Activated CD4-positive, alpha-beta T cell treated with anti-CD3 and anti-CD28 coated beads for 1 hour (primary cell): ENCODE data around the gene CSMD2.

ENCODE experiments used
- DNase-seq: peaks from one replicate; pipeline ENCODE4 v3.0.0-alpha.2; 2020

The CSMD2 gene

DNA sequence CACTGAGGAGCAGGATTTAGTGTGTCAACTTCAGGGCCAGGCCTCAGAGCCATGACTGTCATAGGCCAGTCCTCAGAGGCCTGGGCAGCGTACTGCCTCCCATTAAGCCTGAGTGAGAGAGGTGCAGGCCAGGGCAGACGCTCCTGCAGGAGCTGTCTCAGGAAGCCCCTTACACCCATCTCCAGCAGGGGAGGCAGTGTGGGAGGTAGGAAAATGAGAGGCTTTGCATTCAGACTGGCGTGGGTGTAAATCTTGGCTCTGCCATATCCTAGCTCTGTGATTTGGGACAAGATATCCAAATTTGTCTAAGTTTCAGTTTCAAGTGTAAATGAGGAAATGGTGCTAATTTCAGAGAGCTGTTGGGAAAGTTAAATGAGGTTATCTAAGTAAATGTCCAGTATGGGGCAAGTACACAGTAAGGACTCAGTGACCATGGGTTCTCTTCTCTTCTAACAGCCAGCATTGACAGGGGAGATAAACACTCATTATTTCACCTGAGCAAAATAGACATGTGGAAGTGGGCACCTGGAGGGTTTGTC is 508.5 kb downstream of the CSMD2 start:
- no peak for DNase-seq

DNA sequence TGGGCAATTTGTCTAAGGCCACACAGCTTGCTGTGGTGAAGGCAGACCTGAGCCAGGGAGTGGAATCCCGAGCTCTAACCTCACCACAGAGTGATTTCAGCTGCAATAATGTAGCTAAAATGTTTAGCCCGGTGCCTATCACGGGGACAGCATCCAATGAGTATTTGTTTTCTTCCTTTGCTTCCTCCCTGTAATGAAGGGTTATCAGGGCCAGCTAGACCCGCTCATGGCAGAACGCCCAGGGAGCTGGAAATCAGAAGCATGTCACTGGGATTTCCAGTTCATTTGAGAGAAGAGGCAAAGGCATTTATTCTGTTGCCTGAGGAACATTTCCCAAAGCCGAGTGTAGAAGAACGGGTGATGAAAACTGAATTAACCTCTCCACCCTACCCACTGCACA is 509.5 kb downstream of the CSMD2 start:
- no peak for DNase-seq

DNA sequence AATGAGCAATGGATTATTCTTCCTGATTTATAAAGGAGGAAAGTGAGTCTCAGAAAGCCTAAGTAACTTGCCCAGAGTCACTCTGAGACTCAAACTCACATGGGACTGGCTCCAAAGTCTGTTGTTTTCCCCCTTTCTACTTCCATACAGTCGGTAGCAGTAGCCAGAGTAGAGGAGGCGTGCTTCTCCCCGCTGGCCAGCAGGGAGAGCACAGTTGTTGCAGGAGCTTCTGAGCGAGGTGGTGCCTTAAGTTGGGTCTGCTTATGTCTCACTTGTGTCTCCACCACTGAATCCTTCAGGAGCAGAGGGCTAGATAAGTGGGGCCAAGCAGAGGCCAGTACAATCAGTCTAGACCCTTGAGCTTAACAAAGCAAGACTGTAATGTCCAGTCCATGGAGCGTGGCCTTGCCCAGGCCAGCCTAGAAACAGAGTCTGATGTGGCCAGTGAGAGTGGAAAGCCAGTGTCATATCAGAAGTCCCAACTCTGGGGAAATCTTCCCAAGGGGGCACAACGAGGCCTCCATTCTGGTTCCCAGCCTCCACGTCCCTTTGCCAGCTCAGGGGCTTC is 510.7 kb downstream of the CSMD2 start:
- no peak for DNase-seq

DNA sequence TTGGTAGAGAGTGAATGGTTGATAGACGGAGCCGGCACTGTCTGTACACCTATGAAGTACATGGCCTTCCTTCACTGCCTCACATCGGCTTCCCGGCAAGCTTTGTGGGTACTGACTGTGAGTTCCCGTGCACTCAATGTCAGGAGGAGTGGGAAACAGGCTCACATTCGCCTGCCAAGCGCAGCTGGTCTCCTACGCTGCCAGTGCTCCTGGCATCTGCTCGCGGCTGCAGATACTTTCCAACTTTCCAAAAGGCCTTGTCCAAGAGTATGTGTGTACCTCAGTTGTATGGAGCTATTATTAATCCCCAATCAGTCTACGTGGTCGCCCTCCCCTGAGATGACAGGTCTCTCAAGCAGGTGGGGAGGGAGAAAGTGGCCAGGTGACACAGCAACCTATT is 511.8 kb downstream of the CSMD2 start:
- DNase-seq, result no peak

DNA sequence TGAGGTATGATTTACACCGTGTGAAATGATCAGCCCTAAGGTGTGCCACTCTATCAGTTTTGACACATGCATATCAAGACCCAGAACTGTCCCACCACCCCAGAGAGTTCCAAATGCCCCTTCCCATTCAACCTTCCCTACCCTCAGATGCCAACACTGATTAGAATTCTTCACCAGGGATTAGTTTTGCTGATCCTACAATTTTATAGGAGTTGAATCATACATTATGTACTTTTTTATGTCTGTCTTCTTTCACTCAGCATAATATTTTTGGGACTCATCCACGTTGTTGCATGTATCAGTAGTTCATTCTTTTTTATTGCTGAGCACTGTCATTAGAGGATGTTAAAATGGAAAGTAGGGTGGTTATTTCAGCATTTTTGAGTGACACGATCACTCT is 514.3 kb downstream of the CSMD2 start:
- DNase-seq, result no peak

DNA sequence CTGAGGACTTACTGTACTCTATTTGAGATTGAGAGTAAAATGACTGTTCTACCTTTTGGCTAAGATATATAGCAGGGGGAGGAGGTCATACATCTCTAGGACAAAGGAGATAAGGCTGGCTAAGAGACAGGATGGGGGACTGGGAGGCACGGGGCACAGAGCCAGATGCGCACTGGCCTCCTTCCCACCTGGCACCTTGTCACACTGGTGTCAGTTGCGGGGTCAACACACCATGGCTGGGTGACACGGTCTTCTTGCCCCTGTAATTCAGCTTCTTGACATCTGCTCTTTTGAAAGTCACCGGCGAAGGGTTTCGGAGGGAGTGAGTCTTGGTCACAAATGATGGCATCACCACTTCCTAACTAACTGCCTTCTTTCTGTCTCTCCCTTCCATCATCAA is 515.3 kb downstream of the CSMD2 start:
- no peak for DNase-seq

DNA sequence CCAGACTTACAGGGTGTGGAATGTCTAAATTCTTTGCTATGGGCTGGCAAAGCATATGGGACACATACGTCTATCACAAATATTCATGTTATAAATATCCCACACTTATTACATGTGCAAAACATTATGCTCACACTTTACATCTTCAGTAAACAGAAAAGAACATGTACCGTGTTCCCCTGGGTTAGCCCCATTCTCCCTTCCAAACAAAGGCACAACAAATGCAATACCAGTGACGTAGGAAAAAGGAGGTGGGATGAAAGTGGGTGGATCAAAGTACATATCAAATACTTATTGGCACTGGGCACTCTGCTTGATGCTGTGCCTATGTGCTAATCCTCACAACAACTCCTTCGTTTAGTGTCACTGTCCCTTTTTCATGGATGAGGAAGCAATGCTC is 521.8 kb downstream of the CSMD2 start:
- DNase-seq, result no peak

DNA sequence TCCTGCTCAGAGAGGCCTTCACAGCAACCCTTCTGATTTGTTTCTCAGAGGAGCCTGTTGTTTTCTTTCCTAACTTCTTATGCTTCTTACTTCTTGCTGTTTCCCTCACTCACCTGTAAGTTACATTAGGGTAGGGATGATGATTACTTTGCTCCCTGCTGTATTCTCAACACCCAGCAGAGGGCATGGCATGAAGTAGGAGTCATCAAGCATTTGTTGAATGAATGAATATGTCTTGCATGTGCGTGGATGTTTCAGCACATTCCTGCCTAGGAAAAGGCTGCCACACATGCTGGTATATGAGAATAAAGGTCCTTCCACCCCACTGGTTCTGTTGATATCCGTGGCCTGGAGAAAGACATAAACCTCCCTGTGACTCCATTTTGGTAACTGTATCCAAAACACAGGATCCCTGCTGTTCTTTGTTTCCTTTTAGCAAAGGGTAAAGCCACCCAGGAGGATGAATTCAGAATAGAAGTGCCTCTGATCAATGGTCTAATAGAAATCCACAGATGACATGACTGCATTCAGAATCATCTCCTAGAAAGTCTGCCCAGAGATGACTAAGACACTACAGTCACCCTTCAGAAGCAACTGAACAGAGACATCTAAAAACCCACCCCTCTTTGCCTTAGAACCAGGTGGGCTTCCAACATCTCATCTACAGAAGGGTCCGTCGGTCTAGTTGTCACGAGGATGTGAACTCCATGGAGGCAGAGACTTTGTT is 523.8 kb downstream of the CSMD2 start:
- DNase-seq, result no peak

DNA sequence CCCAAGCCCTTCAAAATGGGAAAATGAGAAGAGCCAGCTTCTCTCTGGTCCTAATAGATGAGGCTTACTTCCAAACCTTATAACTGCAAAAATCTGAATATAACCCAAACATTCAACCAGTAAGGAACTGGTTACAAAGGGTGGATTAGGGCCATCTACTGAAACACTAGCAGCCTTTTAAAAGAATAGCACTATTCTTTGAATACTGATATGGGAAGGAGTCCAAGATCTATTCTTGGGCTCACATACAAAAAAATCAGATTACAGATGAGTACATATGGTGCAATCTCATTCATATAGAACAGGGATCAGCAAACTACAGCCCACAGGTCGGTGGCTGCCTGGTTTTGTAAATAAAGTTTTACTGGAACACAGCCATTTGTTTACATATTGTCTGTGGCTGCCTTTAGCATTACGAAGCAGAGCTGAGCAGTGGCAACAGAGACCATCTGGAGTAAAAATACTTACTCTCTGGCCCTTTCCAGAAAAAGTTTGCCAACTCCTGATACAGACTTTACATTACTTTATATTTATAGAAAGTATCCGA is 524.8 kb downstream of the CSMD2 start:
- DNase-seq, result no peak

DNA sequence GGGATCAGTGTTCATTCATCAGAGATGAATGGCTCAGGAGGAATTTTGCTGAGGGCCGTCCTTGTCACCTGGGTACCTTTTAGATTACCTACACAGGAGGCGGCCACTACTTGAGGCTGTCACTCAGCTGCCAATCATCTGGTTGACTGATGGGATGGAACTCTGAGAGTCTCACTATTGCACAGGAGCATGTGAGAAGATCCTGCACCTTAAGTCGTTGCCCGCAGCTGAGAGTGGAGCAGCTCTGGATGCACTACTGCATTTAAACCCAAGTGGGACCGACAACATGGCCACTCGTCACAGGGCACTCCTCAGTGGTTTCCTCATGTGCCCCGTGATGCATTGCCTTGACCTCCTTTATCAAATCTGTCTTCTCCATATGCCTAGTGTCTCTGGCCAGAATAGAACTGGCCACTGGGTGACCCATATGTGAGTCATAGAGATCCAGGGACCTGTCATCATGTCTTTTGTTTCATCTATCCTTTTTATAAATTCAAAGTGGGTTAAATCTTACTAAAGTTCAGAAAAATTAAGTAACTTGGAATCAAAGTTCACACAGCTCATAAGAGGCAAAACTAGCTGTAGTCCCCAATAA is 527.1 kb downstream of the CSMD2 start:
- DNase-seq, result no peak

DNA sequence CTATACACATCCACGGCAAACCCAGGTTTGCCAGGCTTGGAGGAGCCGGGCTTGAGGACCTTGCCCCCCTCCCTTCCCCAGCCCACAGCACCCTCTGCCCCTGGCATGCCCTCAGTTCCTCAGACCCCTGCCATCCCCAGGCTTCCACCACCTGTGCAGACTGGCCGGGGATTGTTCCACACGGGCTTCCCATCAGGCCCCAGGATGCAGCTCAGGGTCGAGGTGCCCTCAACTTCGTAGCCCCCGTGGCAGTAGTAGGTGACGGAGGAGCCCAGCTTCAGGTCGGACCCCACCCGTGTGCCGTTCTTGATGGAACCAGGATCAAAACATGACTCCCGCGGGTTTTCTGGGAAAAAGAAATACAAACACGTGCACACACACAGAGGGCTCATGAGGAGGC is 528.8 kb downstream of the CSMD2 start:
- no peak for DNase-seq

DNA sequence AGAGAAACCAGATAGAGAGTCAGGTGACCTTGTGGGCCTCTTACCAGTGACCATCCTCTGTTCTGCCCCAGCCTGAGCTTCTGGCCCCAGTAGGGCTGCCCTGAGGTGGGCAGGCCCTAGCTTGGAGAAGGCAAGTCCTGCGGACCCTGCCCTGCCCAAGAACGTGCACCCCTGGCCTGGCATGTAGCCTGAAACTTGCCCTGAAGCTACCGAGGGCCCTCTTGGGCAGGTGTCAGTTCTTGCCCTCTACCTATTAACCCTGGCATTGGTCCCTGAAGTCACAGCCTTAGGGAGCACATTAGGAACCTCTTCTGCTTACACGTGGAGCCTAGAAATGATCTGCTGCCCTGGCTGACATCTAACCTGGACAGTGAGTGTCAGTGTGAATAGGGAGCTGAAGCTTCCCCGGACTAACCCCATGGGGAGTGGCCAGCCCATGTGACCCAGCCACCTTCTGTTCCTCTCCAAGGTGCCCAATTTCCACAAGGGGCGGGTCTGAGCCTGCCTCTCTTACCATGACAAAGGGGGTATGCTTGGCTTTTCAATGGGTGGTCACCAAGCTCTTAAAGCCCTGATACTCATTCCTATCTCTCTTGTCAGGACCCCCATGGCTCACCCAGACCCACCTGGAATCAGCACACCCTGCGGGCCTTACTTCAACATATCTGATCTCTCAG is 529.6 kb downstream of the CSMD2 start:
- DNase-seq, result no peak

DNA sequence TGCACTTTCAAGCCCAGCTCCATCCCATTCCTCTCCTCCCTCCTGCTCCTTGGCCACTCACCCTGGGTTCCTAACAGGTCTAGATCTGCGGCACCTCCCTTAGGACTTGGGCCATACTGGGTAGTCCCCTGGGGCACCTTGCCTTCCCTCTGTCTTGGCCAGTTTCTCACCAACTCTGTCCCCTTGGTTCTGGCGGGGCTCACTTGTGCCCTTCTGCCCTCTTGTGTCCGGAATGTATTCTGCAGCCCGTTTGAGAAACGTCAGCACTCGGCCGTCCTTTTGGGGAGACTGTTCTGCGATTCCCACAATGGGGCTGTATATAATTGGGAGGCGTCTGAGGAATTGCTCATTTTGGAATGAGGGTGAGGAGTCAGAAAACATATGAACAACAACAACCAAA is 530.2 kb downstream of the CSMD2 start:
- DNase-seq, result no peak

DNA sequence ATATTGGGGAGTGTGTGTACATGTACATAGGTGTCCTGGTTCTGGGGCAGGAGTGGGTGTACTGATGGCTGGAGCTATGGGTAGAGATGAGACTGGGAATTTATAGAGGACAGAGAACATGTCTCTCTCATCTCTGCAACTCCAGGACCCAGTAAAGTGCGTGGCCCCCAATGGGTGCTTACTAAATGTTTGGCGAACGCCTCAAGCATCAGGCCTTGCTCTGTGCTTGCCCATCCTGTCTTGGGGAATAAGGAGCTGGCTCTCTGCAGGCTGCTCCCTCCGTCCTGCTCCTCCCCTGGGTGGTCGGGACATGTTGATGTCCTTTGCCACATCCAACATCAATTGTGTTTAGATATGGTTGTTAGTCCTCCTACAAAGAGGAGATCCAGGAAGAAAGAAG is 530.9 kb downstream of the CSMD2 start:
- DNase-seq, result no peak

DNA sequence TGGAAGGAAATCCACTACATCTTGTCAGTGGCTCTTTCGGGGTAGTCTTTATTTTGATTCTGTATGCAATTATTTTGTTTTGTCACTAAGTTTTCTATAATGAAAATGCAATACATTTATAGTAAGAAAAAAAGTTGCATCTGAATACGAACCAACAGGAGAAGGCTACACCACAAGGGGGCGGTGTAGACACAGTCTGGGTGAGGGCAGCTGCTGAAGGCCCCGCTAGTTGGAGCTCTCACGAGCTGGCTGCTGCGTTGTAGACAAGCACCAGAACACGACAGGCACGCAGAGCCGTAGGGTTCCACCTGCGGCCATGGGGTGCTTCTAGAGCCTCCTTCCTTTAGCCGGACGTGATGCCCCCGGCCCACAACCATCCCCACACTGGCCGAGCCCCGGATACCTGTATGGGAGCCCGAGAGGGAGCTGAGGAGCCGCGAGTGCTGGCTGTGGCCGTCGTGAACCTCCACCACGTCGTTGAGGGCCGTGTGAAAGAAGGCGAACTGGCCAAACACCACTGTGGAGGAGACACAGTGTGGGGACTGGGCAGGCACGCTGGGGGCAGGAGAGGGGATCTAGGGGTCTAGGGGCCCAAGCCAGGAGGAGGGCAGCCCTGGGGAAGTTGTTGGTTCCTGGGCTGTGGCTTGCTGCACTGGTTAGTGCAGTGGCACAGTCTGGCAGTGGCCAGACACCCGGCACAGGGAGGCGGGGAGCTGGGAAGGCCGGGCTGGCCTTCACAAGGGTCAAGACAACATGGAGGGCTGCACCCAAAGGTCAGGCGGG is 531.8 kb downstream of the CSMD2 start:
- DNase-seq, result peak; percentile 70

DNA sequence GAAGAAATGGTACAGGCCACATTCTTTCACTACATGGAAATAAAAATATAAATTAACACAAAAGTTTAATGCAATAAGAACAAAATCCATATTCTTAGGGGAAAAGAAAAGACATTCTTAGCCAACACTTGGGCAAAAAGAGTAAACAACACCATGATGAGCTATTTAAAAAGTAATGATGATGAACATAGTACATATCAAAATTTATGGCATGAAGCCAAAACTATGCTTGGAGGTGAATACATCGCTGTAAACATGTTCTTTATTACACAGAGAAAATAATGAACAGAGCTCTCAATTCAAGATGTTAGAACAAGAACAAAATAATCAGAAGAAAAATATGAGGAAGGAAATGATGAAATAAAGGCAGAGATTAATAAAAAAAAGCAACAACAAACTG is 534.3 kb downstream of the CSMD2 start:
- no peak for DNase-seq

DNA sequence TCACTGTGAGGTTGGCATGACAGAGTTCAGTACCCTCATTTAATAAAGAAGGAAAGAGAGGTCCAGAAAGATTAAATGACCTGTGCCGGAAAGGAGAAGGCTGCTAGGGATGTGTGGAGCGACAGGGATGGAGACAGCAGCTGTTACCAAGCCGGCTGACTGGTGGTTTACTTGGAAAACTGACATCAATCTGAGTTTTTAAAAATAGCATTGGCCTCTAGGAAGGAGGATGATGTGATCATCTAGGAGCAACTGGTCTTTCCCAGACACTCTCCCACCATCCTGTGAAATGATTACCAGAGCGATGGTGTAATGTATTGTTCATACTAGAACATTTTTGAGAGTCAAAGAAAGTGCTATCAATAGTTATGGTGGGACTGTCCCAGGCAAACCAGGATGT is 538.2 kb downstream of the CSMD2 start:
- no peak for DNase-seq

DNA sequence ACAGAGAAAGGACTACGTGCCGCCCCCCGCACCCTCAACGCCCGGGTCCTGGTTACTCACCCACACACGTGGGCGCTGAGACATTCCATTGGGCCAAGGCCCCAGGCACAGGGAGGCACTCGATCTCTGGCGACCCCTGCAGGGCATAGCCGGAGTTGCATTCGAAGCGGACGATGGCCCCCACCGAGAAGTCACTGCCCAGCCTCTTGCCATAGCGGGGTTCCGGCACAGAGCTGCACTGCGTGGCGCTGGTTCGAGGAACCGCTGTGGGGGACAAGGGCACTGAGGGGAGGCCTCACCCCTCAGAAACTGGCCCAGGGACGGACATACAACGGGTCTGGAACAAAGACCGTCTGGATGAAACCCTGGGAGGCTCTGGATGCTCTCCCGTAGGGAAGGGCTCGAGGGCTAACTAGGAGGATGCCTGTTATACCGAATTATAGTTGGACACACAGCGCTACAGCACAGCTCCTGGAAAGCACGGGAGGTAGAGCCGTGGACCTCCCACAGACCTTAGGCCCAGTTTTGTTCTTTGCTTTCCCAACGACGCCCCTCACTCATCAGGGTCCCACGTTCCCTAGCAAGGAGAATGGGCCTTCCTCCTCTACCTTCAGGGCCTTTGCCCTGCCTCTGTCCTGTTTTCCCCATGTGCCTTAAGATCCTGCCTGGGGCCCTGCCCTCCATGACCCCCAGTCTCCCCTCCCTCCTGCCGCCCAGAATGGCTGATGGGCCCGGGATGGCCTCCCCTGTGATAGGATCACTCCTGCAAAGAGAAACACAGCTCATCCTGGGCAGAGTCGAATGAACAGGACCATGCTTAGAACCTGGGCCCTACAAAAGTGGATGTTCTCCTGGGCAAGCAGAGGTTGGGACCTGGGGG is 539.8 kb downstream of the CSMD2 start:
- no peak for DNase-seq

DNA sequence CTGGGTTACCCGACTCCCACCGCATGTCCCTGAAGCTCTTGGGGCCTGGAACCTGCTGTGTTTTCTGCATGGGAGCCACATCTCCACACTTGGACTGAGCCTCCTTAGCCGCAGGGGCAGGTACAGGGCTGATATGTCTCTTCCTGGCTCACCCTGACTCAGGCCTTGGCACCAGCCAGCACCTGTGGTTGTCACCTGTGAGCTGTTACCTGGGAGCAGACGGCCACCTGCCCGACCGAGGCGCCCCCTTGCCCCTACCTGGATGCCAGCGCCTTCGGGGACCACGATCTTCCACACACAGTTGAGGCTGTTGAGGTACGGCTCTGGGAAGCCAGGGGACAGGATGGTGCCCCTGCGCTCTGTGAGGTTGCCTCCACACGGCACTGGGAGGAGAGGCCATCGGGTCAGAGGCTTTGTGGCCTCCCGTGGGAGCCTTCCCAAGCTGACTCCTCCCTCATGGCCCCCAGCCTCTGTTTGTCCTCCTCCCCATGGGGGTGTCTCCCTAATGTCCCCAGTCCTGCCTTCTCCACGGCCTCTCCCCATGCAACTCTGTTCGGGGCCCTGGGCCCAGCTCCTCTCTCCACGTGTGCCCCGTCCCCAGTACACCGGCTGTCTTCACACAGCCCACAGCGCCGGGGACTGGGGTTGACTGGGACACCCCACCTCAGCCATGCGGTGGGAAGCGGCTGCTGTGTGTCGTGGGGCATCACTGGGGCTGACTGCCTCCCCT is 540.6 kb downstream of the CSMD2 start:
- DNase-seq, result no peak

DNA sequence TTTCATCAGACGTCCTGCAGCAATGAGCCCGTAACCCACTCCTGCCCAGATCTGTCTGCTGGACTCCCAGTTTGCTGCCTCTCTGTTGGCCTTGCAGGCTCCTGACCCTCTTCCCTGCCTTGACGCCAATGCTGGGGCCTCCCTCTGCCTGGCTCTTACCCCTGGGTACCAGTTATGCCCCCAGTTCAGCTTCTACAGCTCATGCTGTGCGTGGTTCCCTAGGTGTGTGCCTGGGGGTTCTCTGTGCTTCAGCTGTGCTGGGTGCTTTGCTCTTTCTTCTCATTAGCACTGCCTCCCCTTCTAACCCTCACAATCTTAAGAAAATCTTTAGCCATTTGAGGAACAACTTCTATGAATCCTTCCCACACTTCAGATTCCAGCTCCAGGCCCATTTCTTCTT is 541.2 kb downstream of the CSMD2 start:
- no peak for DNase-seq

DNA sequence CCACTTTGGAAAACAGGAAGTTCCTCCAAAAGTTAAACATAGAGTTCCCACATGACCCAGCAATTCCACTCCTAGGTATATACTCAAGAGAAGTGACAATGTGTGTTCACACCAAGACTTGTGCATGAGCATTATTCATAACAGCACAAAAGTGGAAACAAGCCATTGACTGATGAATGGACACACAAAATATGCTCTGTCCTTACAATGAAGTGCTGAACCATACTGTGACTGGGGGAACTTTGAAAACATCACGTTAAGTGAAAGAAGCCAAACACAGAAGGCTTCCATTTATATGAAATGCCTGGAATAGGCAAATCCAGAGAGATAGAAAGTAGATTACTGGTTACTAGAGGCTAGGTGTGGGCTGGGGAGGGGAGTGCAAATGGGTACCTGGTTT is 542.3 kb downstream of the CSMD2 start:
- DNase-seq, result no peak
